ENCODE results near the gene LZTR1.

LZTR1 gene

DNA sequence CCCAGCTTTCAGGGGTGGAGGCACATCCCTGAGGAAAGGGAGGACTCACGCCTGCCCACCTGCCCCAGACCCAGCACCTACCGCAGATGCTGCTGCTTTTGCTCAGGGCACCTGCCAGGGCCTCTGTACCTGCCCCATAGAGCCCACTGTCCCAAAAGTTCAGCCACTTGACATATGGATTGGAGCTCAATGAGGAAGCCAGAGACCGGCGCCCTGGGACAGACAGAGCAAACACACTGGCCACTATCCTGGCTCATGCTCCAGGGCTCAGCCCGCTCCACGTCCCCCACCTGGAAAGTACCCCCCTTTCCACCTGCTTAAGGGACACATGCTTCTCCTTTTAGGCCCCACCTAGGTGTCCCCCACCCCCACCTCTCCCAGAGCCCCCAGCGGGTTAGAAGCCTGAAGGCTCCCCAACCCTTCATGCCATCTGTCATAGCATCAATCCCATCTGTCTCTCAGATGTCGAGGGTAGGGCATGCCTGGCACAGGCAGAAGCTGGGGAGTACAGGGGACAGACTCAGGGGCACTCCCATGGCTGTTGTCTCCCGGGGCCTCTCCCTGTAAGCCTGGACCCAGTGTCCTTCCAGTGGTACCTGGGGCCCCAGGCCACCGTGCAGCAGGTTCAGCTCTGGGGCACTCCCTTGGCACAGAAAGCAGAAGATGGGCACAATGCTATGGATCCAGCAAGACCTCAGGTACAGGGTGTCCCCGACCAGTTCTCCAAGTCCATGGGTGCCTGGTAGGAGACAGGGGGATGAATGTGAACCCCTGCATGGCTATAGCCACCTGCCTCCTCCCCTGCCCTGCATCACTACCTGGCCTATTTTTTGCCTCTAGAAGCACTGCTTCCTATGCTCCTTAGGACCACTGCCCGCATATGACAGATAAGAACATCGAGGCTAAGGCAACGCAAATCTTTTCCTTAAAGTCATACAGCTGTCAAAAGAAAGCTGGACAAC, 30.6 kb downstream of the LZTR1 start:
- in situ Hi-C loops (cut with HindIII; ENCODE audit: low sequenced_read_pairs) = no loop called here

DNA sequence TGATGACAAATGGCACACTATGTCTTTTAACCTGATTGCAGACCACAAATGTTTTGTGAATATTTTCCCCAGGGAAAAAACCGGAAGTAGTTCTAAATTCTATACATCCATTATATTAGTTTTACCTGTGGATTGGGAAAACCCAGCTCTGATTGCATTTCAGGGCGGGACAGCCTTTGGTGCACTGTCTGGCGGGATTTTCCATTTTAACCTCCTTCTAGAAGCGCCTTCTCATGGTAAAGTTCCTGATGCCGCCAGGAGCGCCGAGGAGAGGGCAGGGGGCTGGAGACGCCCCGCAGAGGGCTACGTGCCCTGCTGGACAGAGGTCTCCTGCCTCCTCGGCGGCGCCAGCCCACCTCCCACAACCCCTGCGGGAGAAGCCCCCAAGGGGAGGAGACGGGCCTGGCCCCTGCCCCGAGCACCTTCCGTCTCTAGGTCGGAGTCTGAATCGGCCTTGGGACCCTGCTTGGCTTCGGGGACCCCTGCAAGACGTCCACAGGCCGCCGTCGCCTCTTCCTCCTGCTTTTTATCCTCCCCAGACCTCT, 31.6 kb downstream of the LZTR1 start:
- in situ Hi-C loops (cut with HindIII; ENCODE audit: low sequenced_read_pairs) = no loop called here

DNA sequence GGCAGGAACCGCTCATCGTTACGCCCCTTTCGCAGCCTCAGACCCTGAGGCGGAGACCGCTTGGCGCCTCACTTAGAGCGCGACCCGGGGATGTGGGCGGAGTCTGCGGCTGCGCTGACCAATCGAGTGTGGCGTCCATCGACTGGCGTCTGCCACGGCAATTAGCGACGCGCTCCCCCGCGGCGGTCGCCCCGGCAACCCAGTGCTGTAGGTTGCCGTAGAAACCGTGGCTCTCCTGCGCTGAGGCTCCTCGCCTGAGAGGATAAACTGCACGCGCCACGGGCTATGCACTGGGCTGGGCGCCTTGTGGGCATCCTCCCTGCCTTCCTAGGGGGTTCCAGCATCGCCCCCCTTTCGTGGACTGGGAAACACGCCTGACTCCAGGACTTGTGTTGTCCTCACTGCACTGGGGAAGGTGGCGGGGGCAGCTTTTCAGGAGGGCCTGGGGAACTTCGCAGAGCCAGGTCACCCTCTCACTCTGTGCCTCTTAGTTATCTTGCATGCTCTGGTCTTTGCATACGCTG, 32.2 kb downstream of the LZTR1 start:
- in situ Hi-C loops (cut with HindIII; ENCODE audit: low sequenced_read_pairs) = no loop called here

DNA sequence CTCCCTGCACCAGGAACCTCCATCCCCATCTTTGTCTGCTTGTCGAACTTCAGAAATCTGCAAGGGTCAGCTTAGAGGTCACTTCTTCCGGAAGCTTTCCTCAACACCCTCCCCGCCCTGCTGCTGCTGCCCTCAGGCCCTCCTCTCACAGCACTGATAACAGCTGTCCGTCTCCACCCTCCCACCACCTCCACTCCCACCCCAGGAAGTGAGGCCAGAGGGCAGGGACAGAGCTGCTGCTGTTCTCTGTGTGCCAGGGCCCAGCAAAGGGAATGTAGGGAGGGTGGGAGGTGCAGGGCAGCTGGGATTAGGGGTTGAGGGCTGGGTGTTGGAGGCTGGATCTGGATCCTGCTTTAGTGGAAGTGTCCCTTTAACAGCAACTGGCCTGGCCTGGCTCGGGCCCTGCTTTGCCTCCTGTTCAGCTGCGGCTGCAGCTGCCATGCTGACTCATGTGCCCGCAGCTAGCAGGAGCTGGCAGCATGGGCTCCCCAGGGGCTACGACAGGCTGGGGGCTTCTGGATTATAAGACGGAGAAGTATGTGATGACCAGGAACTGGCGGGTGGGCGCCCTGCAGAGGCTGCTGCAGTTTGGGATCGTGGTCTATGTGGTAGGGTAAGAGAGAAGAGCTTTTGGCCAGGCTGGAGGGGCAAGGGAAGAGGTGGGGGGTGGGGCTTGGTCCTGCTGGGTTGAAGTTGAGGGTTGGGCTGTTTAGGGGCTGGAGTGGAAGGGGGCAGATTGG, 32.8 kb downstream of the LZTR1 start, which contains the start of gene P2RX6:
Gene P2RX6, plus strand, starts transcription at position 440 of the 740 bp plus-strand sequence. Its CDS starts 10 bp downstream, at position 450.
- in situ Hi-C loops (cut with HindIII; ENCODE audit: low sequenced_read_pairs) = no loop called here

DNA sequence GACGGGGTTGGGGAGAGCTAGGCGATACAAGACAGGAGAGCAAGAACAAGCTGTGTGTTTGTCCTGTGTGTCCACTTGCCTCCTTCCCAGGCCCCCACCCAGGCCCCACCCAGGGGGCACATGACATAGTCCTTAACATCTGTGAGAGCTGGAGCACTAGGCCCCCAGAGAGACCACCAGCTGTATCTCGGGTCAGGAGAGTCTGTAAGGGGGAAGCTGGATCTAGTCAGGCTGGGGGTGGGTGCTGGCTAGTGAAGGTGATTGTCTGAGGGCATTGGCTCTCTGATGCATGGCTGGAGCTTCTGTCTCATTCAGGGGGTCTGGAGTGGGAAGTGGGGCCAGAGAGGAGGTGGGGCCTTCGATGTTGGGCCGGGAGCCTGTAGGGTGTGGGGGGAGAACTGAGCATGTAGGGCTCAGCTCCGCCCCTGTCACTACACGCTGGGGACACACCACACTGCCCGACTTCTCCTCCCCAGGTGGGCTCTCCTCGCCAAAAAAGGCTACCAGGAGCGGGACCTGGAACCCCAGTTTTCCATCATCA, 33.4 kb downstream of the LZTR1 start:
- in situ Hi-C loops (cut with HindIII; ENCODE audit: low sequenced_read_pairs) = no loop called here

DNA sequence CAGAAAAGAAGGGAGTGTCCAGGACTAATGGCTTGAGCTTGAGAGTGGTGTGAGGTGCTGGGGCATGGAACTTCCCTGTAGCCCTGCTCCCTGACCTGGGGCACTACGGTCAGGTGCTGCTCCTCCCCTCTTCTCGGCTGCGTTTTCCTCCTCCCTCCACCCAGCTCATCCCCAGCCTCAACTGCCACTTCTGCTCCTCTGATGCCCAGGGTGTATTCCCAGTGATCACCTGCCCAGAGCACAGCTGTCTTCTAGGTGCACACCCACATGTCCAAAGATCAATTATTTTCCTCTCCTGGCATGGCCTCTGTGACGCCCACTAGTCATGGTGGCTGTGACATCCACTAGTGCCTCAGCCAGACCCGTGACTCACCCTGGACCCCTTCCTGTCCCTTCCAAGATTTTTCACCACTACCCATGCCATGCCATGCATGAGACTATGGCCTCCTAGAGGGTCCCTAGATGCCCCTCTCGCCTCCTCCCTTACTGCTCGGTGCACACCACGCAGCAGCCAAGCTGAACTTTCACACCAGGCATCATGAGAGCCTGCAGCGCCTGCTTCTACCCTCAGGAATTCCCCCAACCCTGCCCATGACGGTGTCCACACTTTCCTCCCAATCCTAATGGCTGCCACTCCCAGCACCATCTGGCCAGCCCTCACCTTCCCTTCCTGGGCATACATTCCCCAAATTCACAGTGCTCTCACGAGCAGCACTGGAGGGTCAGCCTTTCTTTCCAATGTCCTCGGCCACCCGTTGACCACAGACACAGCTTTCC, 34.7 kb downstream of the LZTR1 start:
- in situ Hi-C loops (cut with HindIII; ENCODE audit: low sequenced_read_pairs) = no loop called here

DNA sequence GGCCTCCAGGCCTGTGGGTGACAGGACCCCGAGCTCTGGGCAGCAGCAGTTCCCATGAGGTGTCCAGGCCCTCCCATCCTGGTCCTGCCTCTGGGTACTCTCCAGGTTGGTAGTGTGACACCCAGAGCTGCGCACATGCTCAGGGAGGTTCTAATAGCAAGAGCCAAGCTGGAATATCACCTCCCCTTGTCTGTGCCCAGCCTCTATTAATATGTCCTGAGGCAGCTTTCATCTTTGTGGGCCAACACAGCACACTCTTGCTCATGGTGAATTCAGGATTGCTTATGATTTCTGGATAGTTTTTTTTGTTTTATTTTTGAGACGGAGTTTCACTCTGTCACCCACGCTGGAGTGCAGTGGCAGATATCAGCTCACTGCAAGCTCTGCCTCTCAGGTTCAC, 36.2 kb downstream of the LZTR1 start:
- in situ Hi-C loops (cut with HindIII; ENCODE audit: low sequenced_read_pairs) = no loop called here

DNA sequence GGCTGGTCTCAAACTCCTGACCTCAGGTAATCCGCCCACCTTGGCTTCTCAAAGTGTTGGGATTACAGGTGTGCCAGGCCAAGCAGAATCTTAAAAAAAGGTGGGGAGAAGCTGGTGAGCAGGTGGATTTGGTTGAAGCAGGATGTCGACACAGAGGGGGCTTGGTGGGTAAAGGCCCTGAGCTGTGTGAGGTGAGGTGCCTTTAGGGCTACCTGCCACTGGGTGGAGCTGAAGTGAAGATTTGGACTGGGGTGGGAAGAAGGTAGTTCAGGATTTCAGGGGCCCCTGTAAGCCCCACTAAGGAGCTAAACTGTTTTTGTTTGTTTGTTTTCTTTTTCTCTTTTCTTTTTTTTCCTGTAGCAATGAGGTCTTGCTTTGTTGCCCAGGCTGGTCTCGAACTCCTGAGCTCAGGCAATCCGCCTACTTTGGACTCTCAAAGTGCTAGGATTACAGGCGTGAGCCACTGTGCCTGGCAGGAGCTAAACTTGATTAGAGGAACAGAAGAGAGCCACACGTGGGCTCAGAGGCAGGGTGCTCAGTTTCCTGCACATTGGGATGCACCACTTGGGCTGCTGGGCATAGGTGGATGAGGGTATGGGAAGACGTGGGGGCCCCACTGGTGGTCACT, 38.8 kb downstream of the LZTR1 start:
- in situ Hi-C loops (cut with HindIII; ENCODE audit: low sequenced_read_pairs) = no loop called here

DNA sequence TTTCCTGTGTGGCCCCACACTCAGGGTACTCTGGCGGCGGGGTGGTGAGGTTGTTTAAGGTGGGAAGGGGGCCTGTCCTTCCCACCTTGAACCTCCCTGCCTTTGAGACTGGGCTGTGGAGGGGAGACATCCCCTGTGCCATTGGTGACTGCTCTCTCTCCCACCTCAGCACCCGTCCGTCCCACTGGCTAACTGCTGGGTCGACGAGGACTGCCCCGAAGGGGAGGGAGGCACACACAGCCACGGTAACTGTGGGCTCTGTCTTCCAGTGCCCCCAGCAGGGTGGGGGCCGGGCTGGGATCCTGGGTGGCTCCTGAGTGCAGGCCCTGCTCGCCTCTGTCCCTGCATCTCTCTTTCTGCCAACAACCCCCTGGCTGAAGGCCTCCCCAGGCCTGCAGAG, 40.4 kb downstream of the LZTR1 start:
- in situ Hi-C loops (cut with HindIII; ENCODE audit: low sequenced_read_pairs) = no loop called here

DNA sequence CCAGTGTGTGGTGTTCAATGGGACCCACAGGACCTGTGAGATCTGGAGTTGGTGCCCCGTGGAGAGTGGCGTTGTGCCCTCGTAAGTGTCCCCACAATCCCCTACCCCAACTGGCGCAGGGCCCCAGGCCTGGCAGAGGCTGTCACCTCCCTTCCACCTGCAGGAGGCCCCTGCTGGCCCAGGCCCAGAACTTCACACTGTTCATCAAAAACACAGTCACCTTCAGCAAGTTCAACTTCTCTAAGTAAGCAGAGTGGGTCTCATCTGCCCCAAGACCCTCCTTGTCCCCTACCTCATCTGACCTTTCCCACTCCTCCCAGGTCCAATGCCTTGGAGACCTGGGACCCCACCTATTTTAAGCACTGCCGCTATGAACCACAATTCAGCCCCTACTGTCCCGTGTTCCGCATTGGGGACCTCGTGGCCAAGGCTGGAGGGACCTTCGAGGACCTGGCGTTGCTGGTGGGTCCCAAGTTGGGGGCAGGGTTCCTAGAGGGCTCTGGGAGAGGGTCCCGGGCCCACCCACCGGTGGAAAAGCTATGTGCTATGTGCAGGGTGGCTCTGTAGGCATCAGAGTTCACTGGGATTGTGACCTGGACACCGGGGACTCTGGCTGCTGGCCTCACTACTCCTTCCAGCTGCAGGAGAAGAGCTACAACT, 41.0 kb downstream of the LZTR1 start:
- in situ Hi-C loops (cut with HindIII; ENCODE audit: low sequenced_read_pairs) = no loop called here

DNA sequence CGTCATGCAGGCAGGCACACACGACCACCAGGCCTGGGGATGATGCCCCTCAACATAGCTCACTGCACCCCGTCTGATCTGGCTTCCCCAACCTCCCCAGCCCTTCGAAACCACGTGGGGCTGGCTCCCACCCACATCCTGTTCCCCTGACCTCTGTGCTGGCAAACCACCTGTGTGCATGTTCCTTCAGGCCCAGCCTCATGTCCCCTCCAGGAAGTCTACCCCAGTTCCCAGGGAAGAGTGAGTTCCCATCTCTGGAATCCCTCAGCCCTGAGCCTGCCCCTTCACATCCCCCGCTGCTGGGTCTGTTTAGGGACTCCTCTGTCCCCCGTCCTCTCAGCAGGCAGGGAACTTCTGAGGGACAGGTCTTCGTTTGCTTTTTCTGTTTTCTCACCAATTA, 43.2 kb downstream of the LZTR1 start:
- in situ Hi-C loops (cut with HindIII; ENCODE audit: low sequenced_read_pairs) = no loop called here

DNA sequence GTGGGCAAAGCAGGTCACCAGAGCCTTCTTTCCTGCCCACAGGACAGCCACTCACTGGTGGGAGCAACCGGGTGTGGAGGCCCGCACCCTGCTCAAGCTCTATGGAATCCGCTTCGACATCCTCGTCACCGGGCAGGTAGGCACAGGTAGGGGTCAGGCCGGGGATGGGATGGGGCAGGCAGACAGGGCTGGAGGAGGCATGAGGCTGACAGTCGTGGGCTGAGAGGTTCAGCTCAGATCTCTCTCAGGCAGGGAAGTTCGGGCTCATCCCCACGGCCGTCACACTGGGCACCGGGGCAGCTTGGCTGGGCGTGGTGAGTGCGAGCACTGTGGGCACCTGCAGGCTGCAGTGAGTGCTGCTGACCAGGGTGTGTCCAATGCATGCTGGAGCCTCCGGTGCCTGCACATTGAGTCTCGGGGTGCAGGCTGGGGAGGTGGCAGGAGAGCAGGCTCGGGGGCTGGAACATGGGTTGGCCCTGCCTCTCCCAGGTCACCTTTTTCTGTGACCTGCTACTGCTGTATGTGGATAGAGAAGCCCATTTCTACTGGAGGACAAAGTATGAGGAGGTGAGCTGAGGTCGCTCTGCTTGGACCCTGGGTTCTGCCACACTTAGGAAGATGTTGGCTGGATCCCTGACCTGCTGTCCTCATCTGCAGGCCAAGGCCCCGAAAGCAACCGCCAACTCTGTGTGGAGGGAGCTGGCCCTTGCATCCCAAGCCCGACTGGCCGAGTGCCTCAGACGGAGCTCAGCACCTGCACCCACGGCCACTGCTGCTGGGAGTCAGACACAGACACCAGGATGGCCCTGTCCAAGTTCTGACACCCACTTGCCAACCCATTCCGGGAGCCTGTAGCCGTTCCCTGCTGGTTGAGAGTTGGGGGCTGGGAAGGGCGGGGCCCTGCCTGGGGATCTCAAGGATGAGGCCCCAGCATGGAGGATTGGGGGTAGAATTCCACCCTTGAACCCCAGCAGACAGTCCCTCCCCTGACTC, 44.0 kb downstream of the LZTR1 start:
- in situ Hi-C loops (cut with HindIII; ENCODE audit: low sequenced_read_pairs) = no loop called here

DNA sequence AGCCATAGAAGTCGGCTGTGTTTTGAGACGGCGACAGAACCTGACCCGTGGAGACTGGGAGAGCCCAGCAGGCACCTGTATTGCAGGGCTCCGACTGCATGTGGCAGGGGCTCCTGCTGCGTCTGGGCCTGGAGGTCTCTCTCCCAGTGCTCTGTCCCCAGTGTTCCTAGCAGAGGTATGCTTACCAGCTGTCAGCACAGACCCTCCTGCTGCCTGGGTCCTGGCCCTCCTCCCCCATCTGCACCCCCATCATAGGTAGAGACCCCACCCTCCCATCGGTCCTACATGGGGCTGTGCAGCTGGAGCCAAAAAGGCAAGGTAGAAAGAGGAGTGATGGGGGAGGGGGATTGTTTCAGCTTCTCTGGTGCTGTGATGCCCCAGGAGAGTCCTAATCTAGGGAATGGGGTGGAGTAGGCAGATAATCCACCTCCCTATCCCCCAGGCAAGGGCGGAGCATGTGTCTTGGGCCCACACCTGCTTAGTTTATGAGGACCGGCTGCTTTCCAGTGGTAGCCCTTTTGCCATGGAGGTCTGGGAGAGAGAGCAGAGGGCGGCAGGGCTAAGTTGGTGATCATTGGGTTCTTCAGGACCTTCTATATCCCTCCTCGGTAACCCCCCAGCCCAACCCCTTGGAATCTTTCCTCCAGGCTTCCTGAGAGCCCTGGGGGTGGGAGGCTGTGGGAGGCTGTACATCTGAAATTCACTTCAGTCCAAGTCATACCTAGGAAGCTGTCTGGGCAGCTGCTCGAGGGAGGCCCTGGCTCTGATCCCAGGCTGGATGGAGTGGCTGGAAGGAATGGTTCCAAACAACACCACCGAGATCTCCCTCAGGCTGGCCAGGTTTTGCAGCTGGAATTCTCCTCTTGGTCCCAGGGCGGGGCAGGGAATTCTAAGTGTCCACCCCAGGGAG, 44.9 kb downstream of the LZTR1 start:
- in situ Hi-C loops (cut with HindIII; ENCODE audit: low sequenced_read_pairs) = no loop called here

DNA sequence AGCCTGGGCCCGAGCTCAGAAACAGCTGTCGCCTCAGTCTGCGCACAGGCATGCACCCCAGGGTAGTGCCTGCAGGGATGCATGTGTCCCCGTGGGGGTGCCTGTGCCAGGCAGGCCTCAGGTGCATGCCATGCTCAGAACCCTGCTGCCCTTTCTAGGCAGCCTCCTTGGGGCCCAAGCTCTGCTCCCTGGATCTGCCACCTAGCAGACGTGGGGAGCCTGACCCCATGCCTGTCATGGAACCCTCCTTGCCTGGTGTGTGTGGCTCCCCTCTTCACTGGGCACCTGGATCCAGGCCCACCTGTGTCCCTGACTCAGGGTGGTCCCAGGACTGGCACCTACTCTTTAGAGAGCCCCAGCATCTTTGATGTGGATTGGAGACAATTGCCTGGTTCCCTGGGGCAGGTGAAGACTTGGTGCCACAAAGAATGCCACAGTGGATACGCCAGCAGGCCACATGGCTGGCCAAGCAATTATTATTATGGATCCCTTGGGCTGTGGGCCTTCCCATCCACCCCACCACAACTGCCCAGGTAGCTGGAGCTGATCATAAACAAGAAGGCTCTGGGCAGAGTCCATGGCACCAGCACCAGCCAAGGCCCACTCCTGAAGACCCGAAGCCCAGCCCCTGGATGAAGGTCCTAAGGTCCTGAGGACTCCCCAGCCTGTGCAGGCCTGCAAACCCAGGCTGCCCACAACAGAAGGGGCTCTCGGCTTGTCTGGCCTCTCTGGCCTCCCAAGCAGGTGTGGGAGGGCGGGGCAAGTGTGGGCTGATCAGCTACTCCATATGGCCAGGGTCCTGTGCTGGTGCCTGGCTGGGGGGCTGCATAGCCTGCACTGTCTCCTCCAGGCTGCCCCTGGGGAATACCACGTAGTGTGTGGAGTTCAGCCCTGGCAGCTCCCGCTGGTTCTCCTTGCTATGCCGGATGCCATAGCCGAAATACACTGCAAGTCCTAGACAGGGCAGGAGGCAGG, 46.5 kb downstream of the LZTR1 start:
- in situ Hi-C loops (cut with HindIII; ENCODE audit: low sequenced_read_pairs) = no loop called here

DNA sequence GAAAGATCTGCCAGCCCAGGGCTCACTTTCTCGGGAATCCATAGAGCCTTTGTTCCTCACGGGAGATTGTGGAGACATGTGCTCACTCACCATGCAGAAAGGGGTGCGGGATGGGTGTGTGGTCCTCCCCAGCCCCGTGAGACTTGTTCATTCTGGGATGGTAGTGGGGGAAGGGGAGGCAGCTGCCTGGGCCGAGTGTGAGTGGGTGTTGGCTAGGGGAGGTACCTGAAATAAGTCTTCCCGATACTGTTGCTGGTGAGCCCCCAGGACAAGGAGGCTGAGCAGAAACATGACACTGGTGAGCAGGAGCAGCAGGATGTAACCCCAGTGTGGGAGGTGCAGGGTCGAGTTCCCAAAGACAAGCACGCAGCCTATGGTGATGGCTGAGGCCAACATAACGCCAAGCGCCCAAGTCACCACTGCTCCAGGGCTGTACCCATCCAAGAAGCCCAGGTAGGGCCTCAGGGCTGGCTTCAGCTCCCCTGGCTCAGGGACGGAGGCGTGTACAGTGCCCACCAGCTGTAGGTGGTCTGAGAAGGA, 47.5 kb downstream of the LZTR1 start:
- in situ Hi-C loops (cut with HindIII; ENCODE audit: low sequenced_read_pairs) = no loop called here

DNA sequence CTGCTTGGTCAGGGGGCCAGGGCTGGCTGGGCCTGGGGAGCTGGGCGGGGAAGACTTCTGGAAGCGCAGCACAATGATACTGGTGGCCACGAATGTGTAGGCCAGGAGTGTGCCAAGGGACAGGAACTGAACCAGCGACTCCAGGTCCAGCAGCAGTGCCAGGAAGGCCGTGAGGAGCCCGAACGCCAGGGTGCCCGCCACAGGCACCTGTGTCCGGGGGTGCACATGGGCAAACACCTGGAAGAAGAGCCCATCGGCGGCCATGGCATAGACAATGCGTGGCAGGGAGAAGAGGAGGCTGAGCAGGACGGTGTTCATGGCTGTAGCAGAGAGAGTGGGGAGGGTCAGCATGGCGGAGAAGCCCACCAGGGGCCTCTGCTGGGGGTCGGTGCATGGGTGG, 47.9 kb downstream of the LZTR1 start:
- in situ Hi-C loops (cut with HindIII; ENCODE audit: low sequenced_read_pairs) = no loop called here

Measured in endothelial cell of hepatic sinusoid (primary cell).